Measurements from ENCODE around the gene TEAD1. TPM values are rescaled to one million over a fixed set of nuclear protein-coding genes. Genes with fewer than 3 reads are reported as not detected.

TEAD1 gene
- total and polyA plus RNA-seq, 10 of the 15 experiments (the other 5 are each of a cell fraction or from before 2014, with no cell fraction given) = 0.01 to 0.59 (median 0.04) TPM; not detected in 6

GRCh38 chr11:12685229-12685628 lies 11.0 kb downstream of the TEAD1 start:
- Histone ChIP-seq H4K20me1 (ENCODE audit: control insufficient read depth, insufficient read depth) (no peaks in the 10 kb centered on the region), H3K9ac (ENCODE audit: control insufficient read depth, insufficient read depth, low read length) (no peak overlapping the region), H3K4me3 (no peak overlapping the region), H3K79me2 (ENCODE audit: control insufficient read depth, insufficient read depth, low read length) (no peaks in the 10 kb centered on the region), H2AFZ (ENCODE audit: control insufficient read depth, low read depth, low read length) (no peak overlapping the region), H3K9me3 (replicated peaks; ENCODE audit: control insufficient read depth, insufficient read depth, low read length) (no peaks in the 10 kb centered on the region), H3K36me3 (ENCODE audit: control insufficient read depth in 2 of 2, insufficient read depth in 2 of 2, low read length in 1 of 2) (no peaks in the 10 kb centered on the region), H3K27ac (ENCODE audit: control insufficient read depth, insufficient read depth) (no peak overlapping the region), H3K27me3 (replicated peaks in 1 of 2; ENCODE audit: control insufficient read depth in 2 of 2, insufficient read depth in 2 of 2, low read length in 1 of 2) (peaks cover 7 to 13% of the 10 kb centered on the region in 2 experiments), H3K4me1 (ENCODE audit: control insufficient read depth, insufficient read depth, low read length) (no peaks in the 10 kb centered on the region), H3K4me2 (ENCODE audit: control insufficient read depth, insufficient read depth) (no peak overlapping the region)
- BruUV-seq (replicated peaks) = no TSS peak
- ChIA-PET RAD21 (ENCODE audit: unreplicated experiment) (no interaction called here), CTCF (no interaction called here), POLR2A (no interaction called here), SMC1A (ENCODE audit: uncharacterized antibody, unreplicated experiment) (no interaction called here)
- intact Hi-C loops (cut with micrococcal nuclease; ENCODE audit: unreplicated experiment) = no loop called here
- ATAC-seq (no peak), FAIRE-seq (no peak), DNase-seq (ENCODE audit: low read depth, low spot score) (no peak)
- TF ChIP-seq HDAC6 (IDR thresholded peaks at IDR 0.05; ENCODE audit: unreplicated experiment) (no peak), CHD2 (IDR thresholded peaks at IDR 0.05; ENCODE audit: borderline replicate concordance, low read depth, low read length) (no peak), PML (IDR thresholded peaks at IDR 0.05; ENCODE audit: low read length) (no peak), ZNF687 (IDR thresholded peaks at IDR 0.05) (no peak), IKZF1 (conservative IDR thresholded peaks at IDR 0.05) (no peak), NFXL1 (IDR thresholded peaks at IDR 0.05; ENCODE audit: borderline replicate concordance) (no peak), ZNF217 (IDR thresholded peaks at IDR 0.05) (no peak), ATF7 (IDR thresholded peaks at IDR 0.05; ENCODE audit: low read depth) (no peak), POLR2A (IDR thresholded peaks at IDR 0.05; ENCODE audit: low read depth, low read length) (no peak), MYB (IDR thresholded peaks at IDR 0.05; ENCODE audit: borderline replicate concordance, low read depth, low read length) (no peak)
- TF ChIP-seq, protein P1, sequence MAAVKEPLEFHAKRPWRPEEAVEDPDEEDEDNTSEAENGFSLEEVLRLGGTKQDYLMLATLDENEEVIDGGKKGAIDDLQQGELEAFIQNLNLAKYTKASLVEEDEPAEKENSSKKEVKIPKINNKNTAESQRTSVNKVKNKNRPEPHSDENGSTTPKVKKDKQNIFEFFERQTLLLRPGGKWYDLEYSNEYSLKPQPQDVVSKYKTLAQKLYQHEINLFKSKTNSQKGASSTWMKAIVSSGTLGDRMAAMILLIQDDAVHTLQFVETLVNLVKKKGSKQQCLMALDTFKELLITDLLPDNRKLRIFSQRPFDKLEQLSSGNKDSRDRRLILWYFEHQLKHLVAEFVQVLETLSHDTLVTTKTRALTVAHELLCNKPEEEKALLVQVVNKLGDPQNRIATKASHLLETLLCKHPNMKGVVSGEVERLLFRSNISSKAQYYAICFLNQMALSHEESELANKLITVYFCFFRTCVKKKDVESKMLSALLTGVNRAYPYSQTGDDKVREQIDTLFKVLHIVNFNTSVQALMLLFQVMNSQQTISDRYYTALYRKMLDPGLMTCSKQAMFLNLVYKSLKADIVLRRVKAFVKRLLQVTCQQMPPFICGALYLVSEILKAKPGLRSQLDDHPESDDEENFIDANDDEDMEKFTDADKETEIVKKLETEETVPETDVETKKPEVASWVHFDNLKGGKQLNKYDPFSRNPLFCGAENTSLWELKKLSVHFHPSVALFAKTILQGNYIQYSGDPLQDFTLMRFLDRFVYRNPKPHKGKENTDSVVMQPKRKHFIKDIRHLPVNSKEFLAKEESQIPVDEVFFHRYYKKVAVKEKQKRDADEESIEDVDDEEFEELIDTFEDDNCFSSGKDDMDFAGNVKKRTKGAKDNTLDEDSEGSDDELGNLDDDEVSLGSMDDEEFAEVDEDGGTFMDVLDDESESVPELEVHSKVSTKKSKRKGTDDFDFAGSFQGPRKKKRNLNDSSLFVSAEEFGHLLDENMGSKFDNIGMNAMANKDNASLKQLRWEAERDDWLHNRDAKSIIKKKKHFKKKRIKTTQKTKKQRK (IDR thresholded peaks at IDR 0.05; ENCODE audit: low read depth, low read length) = no peak
- TF ChIP-seq, protein P2, sequence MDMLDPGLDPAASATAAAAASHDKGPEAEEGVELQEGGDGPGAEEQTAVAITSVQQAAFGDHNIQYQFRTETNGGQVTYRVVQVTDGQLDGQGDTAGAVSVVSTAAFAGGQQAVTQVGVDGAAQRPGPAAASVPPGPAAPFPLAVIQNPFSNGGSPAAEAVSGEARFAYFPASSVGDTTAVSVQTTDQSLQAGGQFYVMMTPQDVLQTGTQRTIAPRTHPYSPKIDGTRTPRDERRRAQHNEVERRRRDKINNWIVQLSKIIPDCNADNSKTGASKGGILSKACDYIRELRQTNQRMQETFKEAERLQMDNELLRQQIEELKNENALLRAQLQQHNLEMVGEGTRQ (IDR thresholded peaks at IDR 0.05; ENCODE audit: borderline replicate concordance, low read depth, low read length) = no peak
- TF ChIP-seq, protein P3, sequence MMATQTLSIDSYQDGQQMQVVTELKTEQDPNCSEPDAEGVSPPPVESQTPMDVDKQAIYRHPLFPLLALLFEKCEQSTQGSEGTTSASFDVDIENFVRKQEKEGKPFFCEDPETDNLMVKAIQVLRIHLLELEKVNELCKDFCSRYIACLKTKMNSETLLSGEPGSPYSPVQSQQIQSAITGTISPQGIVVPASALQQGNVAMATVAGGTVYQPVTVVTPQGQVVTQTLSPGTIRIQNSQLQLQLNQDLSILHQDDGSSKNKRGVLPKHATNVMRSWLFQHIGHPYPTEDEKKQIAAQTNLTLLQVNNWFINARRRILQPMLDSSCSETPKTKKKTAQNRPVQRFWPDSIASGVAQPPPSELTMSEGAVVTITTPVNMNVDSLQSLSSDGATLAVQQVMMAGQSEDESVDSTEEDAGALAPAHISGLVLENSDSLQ (IDR thresholded peaks at IDR 0.05) = no peak
- 32% methylated on average over 3 of the region's 3 CpGs for WGBS (ENCODE audit: insufficient coverage, insufficient replicate concordance, low lambda C conversion rate, missing lambda C conversion rate)
- in situ Hi-C loops (cut with MboI) = no loop called here
